VCaP (cell line): Measurements from ENCODE around the gene NT5C1A.

Experiments used
- H3K27ac ChIP-seq: fragments of 450-650 bp; 2 replicates; pipeline ENCODE4 v1.5.1; 2017
- CTCF ChIP-seq: fragments of 450-650 bp; conservative IDR thresholded peaks from 2 replicates; pipeline ENCODE4 v1.5.1; 2017; ENCODE audit warnings: mild to moderate bottlenecking, moderate library complexity

NT5C1A gene

DNA sequence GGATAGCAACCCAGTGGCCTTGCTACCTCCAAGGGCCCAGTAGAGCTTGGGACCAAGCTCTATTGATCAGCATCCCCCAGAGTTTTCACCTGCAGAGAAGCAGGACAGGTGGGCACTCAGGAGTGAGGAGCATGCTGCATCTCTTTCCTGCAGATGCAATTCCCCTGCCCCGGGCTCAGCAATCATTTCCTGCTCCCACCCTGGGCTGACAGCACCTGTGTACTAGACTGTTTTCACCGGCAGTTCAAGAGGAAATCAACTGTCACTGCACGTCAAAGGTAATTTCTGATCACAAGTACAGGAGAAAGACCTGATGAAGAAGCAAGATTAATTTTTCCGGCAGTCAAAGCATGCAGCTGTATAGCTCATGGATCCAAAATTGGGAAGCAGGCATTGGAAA is 8.8 kb upstream of the NT5C1A start:
- no peak overlapping the region for H3K27ac ChIP-seq
- TF ChIP-seq CTCF: no peak

- no peak overlapping the region for H3K27ac ChIP-seq
- no peak for TF ChIP-seq CTCF
Measured at GRCh38 chr1:39679821-39680220, 7.9 kb upstream of the NT5C1A start.

DNA sequence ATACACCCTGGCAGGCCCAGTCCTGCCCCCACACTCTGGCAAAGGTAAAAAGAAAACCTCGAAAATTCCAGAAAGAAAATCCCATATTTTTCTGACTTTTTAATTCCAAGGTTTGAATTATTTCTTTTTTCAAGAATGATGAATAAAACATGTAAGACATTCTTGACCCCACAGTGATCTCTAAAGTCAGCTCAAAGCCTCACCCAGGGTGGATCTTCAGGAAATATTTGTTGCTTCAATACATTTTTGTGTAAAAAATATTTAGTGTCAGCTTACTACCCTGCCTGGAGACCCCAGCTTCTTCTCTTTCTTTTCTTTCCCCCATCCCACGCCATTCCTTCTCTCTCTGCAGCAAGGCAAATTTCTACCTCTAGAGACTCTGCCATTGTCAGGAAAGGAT is 7.0 kb upstream of the NT5C1A start:
- no peak for TF ChIP-seq CTCF
- H3K27ac ChIP-seq: no peak overlapping the region

DNA sequence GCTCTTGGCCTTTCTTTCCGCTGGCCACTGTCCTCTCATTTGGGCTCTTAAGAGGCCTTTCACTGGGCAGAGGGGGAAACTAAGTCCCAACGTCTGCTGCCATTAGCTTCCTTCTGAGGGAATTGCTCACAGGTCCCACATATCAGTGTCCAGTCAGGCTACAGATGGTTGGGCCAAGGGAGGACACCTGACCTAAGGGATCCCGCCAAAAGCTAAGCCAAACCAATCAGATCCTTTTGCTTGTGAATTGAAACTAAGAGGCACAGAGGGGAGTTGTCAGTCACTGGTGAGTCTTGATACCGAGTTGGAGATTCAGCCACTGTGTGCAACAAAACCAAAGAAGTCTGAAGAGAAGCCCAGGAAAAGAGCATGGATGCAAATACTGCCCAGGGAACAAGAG is 5.7 kb upstream of the NT5C1A start:
- TF ChIP-seq CTCF: no peak
- H3K27ac ChIP-seq: no peak overlapping the region

DNA sequence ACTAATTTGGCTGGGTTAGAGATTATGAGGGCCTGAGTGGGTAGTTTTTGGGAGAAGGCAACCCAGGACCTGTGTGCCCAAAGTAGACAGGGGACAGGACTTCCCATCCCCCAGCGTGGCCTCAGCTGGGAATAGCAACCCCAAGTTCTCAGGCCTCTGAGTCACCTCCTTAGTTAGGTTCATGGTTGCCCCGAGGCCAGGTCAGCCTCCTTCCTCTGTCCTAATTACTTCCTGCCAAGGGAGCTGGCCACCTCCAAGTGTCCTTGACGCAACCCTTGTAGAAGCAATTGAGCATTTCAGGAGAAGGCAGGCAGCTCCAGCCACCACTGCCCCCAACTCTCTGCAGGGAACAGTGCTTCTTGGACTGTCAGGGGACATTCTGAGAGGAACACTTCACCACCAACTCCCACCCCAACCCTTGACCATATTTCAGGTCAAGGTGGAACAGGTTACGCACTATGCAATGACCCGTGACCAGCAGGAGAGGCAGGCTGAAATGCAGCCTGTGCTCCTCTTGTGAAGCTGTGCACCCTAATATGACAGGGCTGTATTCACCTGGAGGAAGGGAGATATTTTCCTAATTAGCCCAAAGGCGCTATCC is 5.1 kb upstream of the NT5C1A start:
- TF ChIP-seq CTCF: no peak
- H3K27ac ChIP-seq: no peak overlapping the region

DNA sequence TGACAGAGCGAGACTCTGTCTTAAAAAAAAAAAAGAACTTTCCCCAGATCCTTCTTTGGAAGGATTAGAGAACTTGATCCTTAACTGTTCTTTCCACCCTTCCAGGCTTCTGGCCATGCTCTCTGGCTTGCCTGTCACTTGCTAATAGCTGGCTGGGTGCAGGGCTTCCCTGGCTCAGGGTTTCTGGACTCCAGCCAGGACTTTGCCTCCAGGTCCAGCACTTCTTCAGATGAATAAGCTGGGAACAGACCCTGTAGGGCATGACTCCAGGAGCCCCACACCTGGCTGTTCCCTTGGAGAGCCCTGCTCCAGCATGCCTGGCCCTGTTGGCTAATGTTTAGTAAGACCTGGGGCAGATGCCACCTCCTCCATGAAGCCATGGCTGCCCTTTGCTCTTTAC is 3.3 kb upstream of the NT5C1A start:
- H3K27ac ChIP-seq: no peak overlapping the region
- TF ChIP-seq CTCF: no peak

- TF ChIP-seq CTCF: no peak
- no peak overlapping the region for H3K27ac ChIP-seq
Measured at GRCh38 chr1:39673215-39673614, 1.3 kb upstream of the NT5C1A start.
